ENCODE data around the gene LHFPL2. TPM values are rescaled to one million over a fixed set of nuclear protein-coding genes. Genes with fewer than 3 reads are reported as not detected.

Gene LHFPL2
- total and polyA plus RNA-seq, 10 donors = 4.8 to 14.6 (median 9.3) TPM

- TF ChIP-seq POLR2A (IDR thresholded peaks at IDR 0.05) = no peak
- no peak for TF ChIP-seq CTCF (IDR thresholded peaks at IDR 0.05 in 8 of 11, conservative IDR thresholded peaks at IDR 0.05 in 3 of 11)
- no peak for TF ChIP-seq POLR2AphosphoS5 (IDR thresholded peaks at IDR 0.05)
- Histone ChIP-seq H3K4me3 (no peak overlapping the region), H3K36me3 (no peaks in the 10 kb centered on the region), H3K27me3 (replicated peaks in 1 of 7) (no peaks in the 10 kb centered on the region), H3K4me1 (peaks cover 0 to 24% (median 9%) of the 10 kb centered on the region in 6 donors), H3K9me3 (no peaks in the 10 kb centered on the region), H3K27ac (peak overlapping the region in 4 of 8 donors; percentile 23 to 74 (median 54))
- 79 to 88% (median 82%) methylated on average over 7 of the region's 7 CpGs for WGBS, 5 donors
- no peak for DNase-seq
- intact Hi-C loops (cut with DNase I; ENCODE audit: low total_unique reads) = no loop called here
Observed at GRCh38 chr5:78574731-78575161, 73.8 kb downstream of the LHFPL2 start.

- no peaks in the 10 kb centered on the region for H3K36me3 ChIP-seq
- peak in 1 of 3 donors; percentile 33 for TF ChIP-seq POLR2AphosphoS5 (IDR thresholded peaks at IDR 0.05)
- no peak for TF ChIP-seq CTCF (IDR thresholded peaks at IDR 0.05 in 8 of 11, conservative IDR thresholded peaks at IDR 0.05 in 3 of 11)
- no peak for TF ChIP-seq POLR2A (IDR thresholded peaks at IDR 0.05)
- no peak overlapping the region for H3K4me3 ChIP-seq
- no peak for DNase-seq
- H3K27me3 ChIP-seq (replicated peaks in 1 of 7) = no peaks in the 10 kb centered on the region
- intact Hi-C loops (cut with DNase I; ENCODE audit: low total_unique reads) = no loop called here
- H3K4me1 ChIP-seq = peaks cover 0 to 24% (median 9%) of the 10 kb centered on the region in 6 donors
- H3K27ac ChIP-seq = peak overlapping the region in 5 of 8 donors; percentile 23 to 74 (median 51)
- WGBS, 5 donors = 36 to 48% (median 40%) methylated on average over 4 of the region's 4 CpGs
- H3K9me3 ChIP-seq = no peaks in the 10 kb centered on the region
Observed at GRCh38 chr5:78574131-78574673, 74.4 kb downstream of the LHFPL2 start.

DNA sequence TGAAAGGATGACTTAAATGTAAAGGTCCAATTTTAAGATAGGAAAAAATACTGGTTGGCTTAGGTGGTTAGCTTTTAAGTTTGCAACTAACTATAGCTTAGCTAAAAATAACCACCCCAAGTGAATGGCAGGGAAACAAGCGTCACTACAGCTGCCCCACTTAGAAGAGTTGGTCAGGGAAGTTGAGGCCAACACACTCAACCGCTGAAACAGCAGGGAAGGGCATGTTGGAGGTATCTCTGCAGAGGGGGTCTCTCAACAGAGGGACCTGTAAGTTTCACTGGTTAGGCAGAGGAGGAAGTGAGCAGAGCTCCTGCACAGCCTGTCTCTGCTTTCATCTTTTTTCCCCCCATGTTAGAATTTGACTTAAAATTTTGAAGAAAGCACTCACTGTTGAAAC, 75.3 kb downstream of the LHFPL2 start:
- H3K36me3 ChIP-seq = no peaks in the 10 kb centered on the region
- intact Hi-C loops (cut with DNase I; ENCODE audit: low total_unique reads) = no loop called here
- no peak overlapping the region for H3K4me3 ChIP-seq
- WGBS, 5 donors = 42 to 69% (median 48%) methylated on average over 2 of the region's 2 CpGs
- H3K27ac ChIP-seq = peak overlapping the region in 2 of 8 donors; percentile 23 to 74
- no peak for TF ChIP-seq POLR2A (IDR thresholded peaks at IDR 0.05)
- TF ChIP-seq CTCF (IDR thresholded peaks at IDR 0.05 in 8 of 11, conservative IDR thresholded peaks at IDR 0.05 in 3 of 11) = no peak
- TF ChIP-seq POLR2AphosphoS5 (IDR thresholded peaks at IDR 0.05) = no peak
- no peaks in the 10 kb centered on the region for H3K9me3 ChIP-seq
- no peak for DNase-seq
- H3K4me1 ChIP-seq = peaks cover 0 to 27% (median 11%) of the 10 kb centered on the region in 6 donors
- no peaks in the 10 kb centered on the region for H3K27me3 ChIP-seq (replicated peaks in 1 of 7)

GRCh38 chr5:78570646-78571045, 77.9 kb downstream of the LHFPL2 start:
- Histone ChIP-seq H3K27ac (no peak overlapping the region), H3K9me3 (no peaks in the 10 kb centered on the region), H3K4me1 (peaks cover 0 to 44% (median 13%) of the 10 kb centered on the region in 6 donors), H3K36me3 (no peaks in the 10 kb centered on the region), H3K4me3 (no peak overlapping the region), H3K27me3 (replicated peaks in 1 of 7) (no peaks in the 10 kb centered on the region)
- 92 to 96% (median 94%) methylated on average over 5 of the region's 5 CpGs for WGBS, 5 donors
- intact Hi-C loops (cut with DNase I; ENCODE audit: low total_unique reads) = no loop called here
- no peak for TF ChIP-seq POLR2A (IDR thresholded peaks at IDR 0.05)
- TF ChIP-seq POLR2AphosphoS5 (IDR thresholded peaks at IDR 0.05) = no peak
- no peak for TF ChIP-seq CTCF (IDR thresholded peaks at IDR 0.05 in 8 of 11, conservative IDR thresholded peaks at IDR 0.05 in 3 of 11)
- no peak for DNase-seq

All from spleen (tissue), 11 donors.